B cell (primary cell): ENCODE results near the gene PCDH9. TPM values are rescaled to one million over a fixed set of nuclear protein-coding genes. Genes with fewer than 3 reads are reported as not detected.

Source experiments
- ATAC-seq: fragments of 200-7000 bp; cut with Tn5 transposase; one replicate; pipeline ENCODE4 v1.10.0; 2021; ENCODE audit warnings: low read depth, mild to moderate bottlenecking, moderate number of reproducible peaks, moderate library complexity
- CTCF ChIA-PET: fragments of 350-600 bp; sonication (Branson Sonifier 250); formaldehyde crosslinking; loops from one replicate; lab custom pipeline; 2021; ENCODE audit warnings: antibody characterized with exemption, inconsistent platforms; lab: Charles Lee
- POLR2A ChIA-PET: fragments of 350-600 bp; sonication (Branson Sonifier 250); formaldehyde crosslinking; loops from one replicate; lab custom pipeline; 2021; ENCODE audit warnings: antibody characterized with exemption; lab: Charles Lee
- DNase-seq: peaks from one replicate; pipeline ENCODE4 v3.0.0; 2013
- H2AFZ ChIP-seq: 2 replicates; pipeline ENCODE4 v1.6.1; 2012; ENCODE audit warnings: mild to moderate bottlenecking, low read depth, low read length; ENCODE audit not compliant: insufficient read depth, poor library complexity, severe bottlenecking
- H3K27ac ChIP-seq, 2 donors: 1 replicate in 1 of 2; 2 replicates in 1 of 2; pipeline ENCODE4 v1.5.1; 2012 to 2013; ENCODE audit warnings: low read length in 2 of 2, mild to moderate bottlenecking in 2 of 2, moderate library complexity in 1 of 2
- H3K27me3 ChIP-seq, 4 experiments: fragments of 200-600 bp in 1 of 4; sonication (generic) in 1 of 4; replicated peaks in 1 of 4; 1 replicate in 2 of 4; 2 replicates in 2 of 4; pipeline versions ENCODE4 v1.6.1 to v1.7.0; 2013 to 2016; ENCODE audit warnings: low read length in 3 of 4, mild to moderate bottlenecking in 2 of 4, mixed read lengths in 1 of 4, moderate library complexity in 1 of 4; ENCODE audit not compliant: insufficient read depth in 4 of 4, control insufficient read depth in 3 of 4; ENCODE audit errors: control extremely low read depth in 1 of 4
- H3K36me3 ChIP-seq, 2 experiments: replicated peaks in 1 of 2; 1 replicate in 1 of 2; 2 replicates in 1 of 2; pipeline versions ENCODE4 v1.6.1 to v1.7.1; 2013; ENCODE audit warnings: low read length in 1 of 2; ENCODE audit not compliant: insufficient read depth in 2 of 2, control insufficient read depth in 1 of 2; ENCODE audit errors: control extremely low read depth in 1 of 2, extremely low read depth in 1 of 2
- H3K4me1 ChIP-seq, 2 donors: fragments of 200-600 bp in 1 of 2; sonication (generic) in 1 of 2; 1 replicate in 1 of 2; 2 replicates in 1 of 2; pipeline versions ENCODE4 v1.5.1 to v1.6.1; 2013 to 2017; ENCODE audit warnings: low read length in 2 of 2; ENCODE audit not compliant: control insufficient read depth in 2 of 2, insufficient read depth in 2 of 2
- H3K4me2 ChIP-seq: replicated peaks from 2 replicates; pipeline ENCODE3; 2012; ENCODE audit warnings: mild to moderate bottlenecking, low read depth, low read length; ENCODE audit not compliant: poor library complexity, severe bottlenecking
- H3K4me3 ChIP-seq, 5 experiments: fragments of 200-600 bp in 1 of 5; sonication (generic) in 1 of 5; 1 replicate in 3 of 5; 2 replicates in 2 of 5; pipeline versions ENCODE4 v1.5.1 to v1.7.0; 2011 to 2016; ENCODE audit warnings: low read length in 4 of 5, mild to moderate bottlenecking in 4 of 5, low read depth in 2 of 5, control low read depth in 1 of 5, moderate library complexity in 1 of 5; ENCODE audit not compliant: insufficient read depth in 1 of 5; ENCODE audit errors: control extremely low read depth in 1 of 5, extremely low read depth in 1 of 5
- H3K79me2 ChIP-seq: fragments of 200-600 bp; sonication (generic); one replicate; pipeline ENCODE4 v1.6.0; 2016; ENCODE audit warnings: low read length; ENCODE audit not compliant: control insufficient read depth, insufficient read depth
- H3K9ac ChIP-seq: fragments of 200-600 bp; sonication (generic); 2 replicates; pipeline ENCODE4 v1.6.1; 2017; ENCODE audit warnings: mild to moderate bottlenecking, low read length, moderate library complexity
- H3K9me3 ChIP-seq, 3 donors: one replicate each; pipeline versions ENCODE4 v1.6.1 to v1.7.1; 2013; ENCODE audit warnings: low read length in 2 of 3; ENCODE audit not compliant: control insufficient read depth in 2 of 3, insufficient read depth in 1 of 3; ENCODE audit errors: control extremely low read depth in 1 of 3
- H4K20me1 ChIP-seq: 2 replicates; pipeline ENCODE4 v1.6.0; 2012; ENCODE audit warnings: mild to moderate bottlenecking, low read length; ENCODE audit not compliant: insufficient read depth, control insufficient read depth, poor library complexity, severe bottlenecking
- H3K27ac Mint-ChIP-seq: one replicate; pipeline ENCODE4 v1.8.0; 2021; ENCODE audit warnings: mixed read lengths
- H3K27me3 Mint-ChIP-seq: one replicate; pipeline ENCODE4 v1.8.0; 2021; ENCODE audit warnings: mixed read lengths
- H3K4me1 Mint-ChIP-seq: one replicate; pipeline ENCODE4 v1.8.0; 2021; ENCODE audit warnings: mixed read lengths
- H3K4me3 Mint-ChIP-seq: one replicate; pipeline ENCODE4 v1.8.0; 2021; ENCODE audit warnings: mixed read lengths
- H3K9me3 Mint-ChIP-seq: one replicate; pipeline ENCODE4 v1.8.0; 2022; ENCODE audit warnings: mixed read lengths; ENCODE audit not compliant: insufficient read depth
- EZH2 ChIP-seq: IDR thresholded peaks from 2 replicates; pipeline ENCODE4 v1.6.1; 2012; ENCODE audit warnings: borderline replicate concordance, low read depth, mild to moderate bottlenecking, moderate library complexity, low read length; ENCODE audit not compliant: insufficient read depth, poor library complexity, severe bottlenecking
- WGBS: methylation state at CpG from one replicate; pipeline ENCODE4 v1.1.5; 2013; ENCODE audit warnings: missing lambda C conversion rate; ENCODE audit not compliant: insufficient coverage; 5-methylcytosine and 5-hydroxymethylcytosine counted together
- intact Hi-C: fragments of 100-400 bp; cut with micrococcal nuclease; formaldehyde crosslinking; loops from one replicate; pipeline ENCODE4 v1.10.0; 2022
- polyA plus RNA-seq: library from polyadenylated mRNA; depleted of rRNA; stranded (reverse); fragments of >200 nt; gene quantifications from 2 replicates; pipeline ENCODE4 v1.2.3, GENCODE V29; 2012
- total RNA-seq, 2 donors: library from RNA; stranded (reverse); fragments of 120-200 nt in 1 of 2; gene quantifications; 1 replicate in 1 of 2; 2 replicates in 1 of 2; pipeline versions ENCODE4 v1.2.3 to v1.2.4, GENCODE V29; 2013 to 2022
- TF ChIP-seq, protein P1 (sequence below): fragments of 200-600 bp; IDR thresholded peaks from one replicate; pipeline ENCODE4 v1.8.0; 2022; ENCODE audit warnings: antibody characterized with exemption, mild to moderate bottlenecking

The PCDH9 gene
- total and polyA plus RNA-seq, 2 donors (not counting 1 experiment from before 2014, with no cell fraction given) = 13.1 to 21.8 TPM

DNA sequence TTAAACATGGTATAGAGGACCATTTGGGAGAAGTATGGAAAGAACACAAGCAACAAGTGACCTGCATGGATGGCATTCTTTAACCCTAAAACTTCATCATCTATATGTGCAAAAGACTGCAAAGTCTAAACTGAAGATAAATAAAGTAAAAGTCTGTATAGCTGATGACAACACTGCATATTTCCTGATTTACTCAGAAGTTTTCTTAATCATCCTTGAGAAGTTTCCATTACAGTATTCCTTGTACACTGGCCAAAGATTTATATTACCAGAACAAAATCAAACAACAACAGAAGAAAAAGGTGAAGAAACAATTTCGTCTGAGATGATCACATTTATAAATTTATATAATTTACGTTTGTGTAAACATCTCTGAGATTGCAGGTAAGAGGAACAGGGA is 805.7 kb downstream of the PCDH9 start:
- Mint-ChIP-seq H3K4me1 (no peaks in the 10 kb centered on the region), H3K27me3 (no peaks in the 10 kb centered on the region), H3K27ac (no peak overlapping the region), H3K9me3 (peaks cover 5% of the 10 kb centered on the region), H3K4me3 (no peak overlapping the region)
- Histone ChIP-seq H3K4me2 (no peak overlapping the region), H3K27ac (no peak overlapping the region), H3K36me3 (no peaks in the 10 kb centered on the region), H4K20me1 (no peaks in the 10 kb centered on the region), H3K9ac (no peak overlapping the region), H3K9me3 (peaks cover 0 to 11% (median 0%) of the 10 kb centered on the region in 3 donors), H3K79me2 (no peaks in the 10 kb centered on the region), H2AFZ (no peak overlapping the region), H3K4me3 (no peak overlapping the region), H3K4me1 (no peaks in the 10 kb centered on the region), H3K27me3 (no peaks in the 10 kb centered on the region)
- ChIA-PET CTCF (no interaction called here), POLR2A (no interaction called here)
- no CpG with 5 or more reads among the region's 2 CpGs for WGBS
- intact Hi-C loops = no loop called here
- TF ChIP-seq, protein P1, sequence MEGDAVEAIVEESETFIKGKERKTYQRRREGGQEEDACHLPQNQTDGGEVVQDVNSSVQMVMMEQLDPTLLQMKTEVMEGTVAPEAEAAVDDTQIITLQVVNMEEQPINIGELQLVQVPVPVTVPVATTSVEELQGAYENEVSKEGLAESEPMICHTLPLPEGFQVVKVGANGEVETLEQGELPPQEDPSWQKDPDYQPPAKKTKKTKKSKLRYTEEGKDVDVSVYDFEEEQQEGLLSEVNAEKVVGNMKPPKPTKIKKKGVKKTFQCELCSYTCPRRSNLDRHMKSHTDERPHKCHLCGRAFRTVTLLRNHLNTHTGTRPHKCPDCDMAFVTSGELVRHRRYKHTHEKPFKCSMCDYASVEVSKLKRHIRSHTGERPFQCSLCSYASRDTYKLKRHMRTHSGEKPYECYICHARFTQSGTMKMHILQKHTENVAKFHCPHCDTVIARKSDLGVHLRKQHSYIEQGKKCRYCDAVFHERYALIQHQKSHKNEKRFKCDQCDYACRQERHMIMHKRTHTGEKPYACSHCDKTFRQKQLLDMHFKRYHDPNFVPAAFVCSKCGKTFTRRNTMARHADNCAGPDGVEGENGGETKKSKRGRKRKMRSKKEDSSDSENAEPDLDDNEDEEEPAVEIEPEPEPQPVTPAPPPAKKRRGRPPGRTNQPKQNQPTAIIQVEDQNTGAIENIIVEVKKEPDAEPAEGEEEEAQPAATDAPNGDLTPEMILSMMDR = no peak
- TF ChIP-seq EZH2 = no peak
- no peak for DNase-seq
- no peak for ATAC-seq

DNA sequence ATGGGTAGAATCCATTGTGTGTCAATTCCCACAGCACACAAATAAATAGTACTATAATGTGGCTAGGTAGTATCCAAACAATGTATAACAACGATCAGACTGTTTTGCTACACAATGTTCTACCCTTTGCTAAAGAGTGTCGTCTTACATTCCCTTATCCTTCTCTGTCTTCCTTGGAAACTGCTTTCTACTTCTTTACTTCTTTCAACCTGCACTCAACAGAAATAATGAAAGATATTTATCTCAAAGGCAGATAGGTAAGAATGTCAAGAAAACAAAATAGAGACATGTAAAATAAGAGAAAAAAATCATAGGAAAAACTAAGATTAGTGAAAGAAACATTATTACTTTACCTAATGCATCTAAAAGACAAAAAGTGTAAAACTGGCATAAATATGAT is 814.7 kb downstream of the PCDH9 start:
- H3K9me3 ChIP-seq = peaks cover 0 to 12% (median 0%) of the 10 kb centered on the region in 3 donors
- Mint-ChIP-seq H3K27me3 (no peaks in the 10 kb centered on the region), H3K27ac (no peak overlapping the region), H3K4me1 (no peaks in the 10 kb centered on the region), H3K4me3 (no peak overlapping the region), H3K9me3 (peaks cover 3% of the 10 kb centered on the region)
- no peak overlapping the region for H2AFZ ChIP-seq
- WGBS = no CpG with 5 or more reads among the region's 2 CpGs
- no peaks in the 10 kb centered on the region for H3K36me3 ChIP-seq
- no peak overlapping the region for H3K9ac ChIP-seq
- ATAC-seq = no peak
- no peak for TF ChIP-seq EZH2
- TF ChIP-seq, protein P1 = no peak
- H3K4me1 ChIP-seq = no peaks in the 10 kb centered on the region
- no peak for DNase-seq
- H3K79me2 ChIP-seq = no peaks in the 10 kb centered on the region
- CTCF ChIA-PET = no interaction called here
- H3K27me3 ChIP-seq = no peaks in the 10 kb centered on the region
- H3K4me3 ChIP-seq = no peak overlapping the region
- intact Hi-C loops = no loop called here
- H3K4me2 ChIP-seq = no peak overlapping the region
- no peaks in the 10 kb centered on the region for H4K20me1 ChIP-seq
- POLR2A ChIA-PET = interaction anchor here (0.6 kb wide), 1 partner anchor 727 kb away, joined by 4 read pairs; no protein-coding TSS in a partner anchor
- H3K27ac ChIP-seq = no peak overlapping the region
